ENCODE measurements around the gene PRPS1L1. TPM values are rescaled to one million over a fixed set of nuclear protein-coding genes. Genes with fewer than 3 reads are reported as not detected.

Gene PRPS1L1
- total RNA-seq, 1 donor from 2014 or later = not detected

- DNase-seq (ENCODE audit: extremely low spot score in 2 of 2) = no peak
- peak overlapping the region; percentile 18 for H3K27ac ChIP-seq
- no peaks in the 10 kb centered on the region for H3K9me3 ChIP-seq
- H3K4me3 ChIP-seq = no peak overlapping the region
- intact Hi-C loops (cut with DNase I) = no loop called here
- H3K4me1 ChIP-seq = peaks cover 12% of the 10 kb centered on the region
- no peaks in the 10 kb centered on the region for H3K27me3 ChIP-seq
- TF ChIP-seq POLR2A (IDR thresholded peaks at IDR 0.05) (no peak), POLR2AphosphoS5 (IDR thresholded peaks at IDR 0.05; ENCODE audit: insufficient read depth in 1 of 2, low read depth in 1 of 2) (peak in 1 of 2 donors; percentile 32)
- no peaks in the 10 kb centered on the region for H3K36me3 ChIP-seq
These were observed 40.8 kb downstream of the PRPS1L1 start for GRCh38 chr7:17986851-17987250.

GRCh38 chr7:17985473-17986239 lies 42.0 kb downstream of the PRPS1L1 start:
- Histone ChIP-seq H3K9me3 (no peaks in the 10 kb centered on the region), H3K4me1 (peaks cover 12% of the 10 kb centered on the region), H3K27me3 (no peaks in the 10 kb centered on the region), H3K4me3 (no peak overlapping the region), H3K36me3 (no peaks in the 10 kb centered on the region), H3K27ac (peak overlapping the region; percentile 18)
- TF ChIP-seq POLR2A (IDR thresholded peaks at IDR 0.05) (no peak), POLR2AphosphoS5 (IDR thresholded peaks at IDR 0.05; ENCODE audit: insufficient read depth in 1 of 2, low read depth in 1 of 2) (no peak), CTCF (IDR thresholded peaks at IDR 0.05) (no peak)
- no peak for DNase-seq (ENCODE audit: extremely low spot score in 2 of 2)
- intact Hi-C loops (cut with DNase I) = no loop called here

- TF ChIP-seq POLR2A (IDR thresholded peaks at IDR 0.05) = no peak
- no peak for TF ChIP-seq CTCF (IDR thresholded peaks at IDR 0.05)
- no peak for TF ChIP-seq POLR2AphosphoS5 (IDR thresholded peaks at IDR 0.05; ENCODE audit: insufficient read depth in 1 of 2, low read depth in 1 of 2)
- Histone ChIP-seq H3K9me3 (no peaks in the 10 kb centered on the region), H3K4me3 (no peak overlapping the region), H3K27me3 (no peaks in the 10 kb centered on the region), H3K36me3 (no peaks in the 10 kb centered on the region), H3K4me1 (peaks cover 12% of the 10 kb centered on the region), H3K27ac (no peak overlapping the region)
- intact Hi-C loops (cut with DNase I) = no loop called here
- no peak for DNase-seq (ENCODE audit: extremely low spot score in 2 of 2)
These were observed 43.4 kb downstream of the PRPS1L1 start for GRCh38 chr7:17984288-17984687.

GRCh38 chr7:17983221-17984062 lies 44.2 kb downstream of the PRPS1L1 start:
- no peak for DNase-seq (ENCODE audit: extremely low spot score in 2 of 2)
- no peaks in the 10 kb centered on the region for H3K9me3 ChIP-seq
- no peak overlapping the region for H3K27ac ChIP-seq
- H3K36me3 ChIP-seq = no peaks in the 10 kb centered on the region
- H3K4me3 ChIP-seq = no peak overlapping the region
- intact Hi-C loops (cut with DNase I) = no loop called here
- H3K4me1 ChIP-seq = peaks cover 12% of the 10 kb centered on the region
- H3K27me3 ChIP-seq = no peaks in the 10 kb centered on the region
- TF ChIP-seq POLR2A (IDR thresholded peaks at IDR 0.05) = no peak
- peak in 1 of 2 donors; percentile 38 for TF ChIP-seq POLR2AphosphoS5 (IDR thresholded peaks at IDR 0.05; ENCODE audit: insufficient read depth in 1 of 2, low read depth in 1 of 2)

GRCh38 chr7:17976952-17977351 lies 50.7 kb downstream of the PRPS1L1 start:
- DNase-seq (ENCODE audit: extremely low spot score in 2 of 2) = no peak
- Histone ChIP-seq H3K4me1 (no peaks in the 10 kb centered on the region), H3K9me3 (no peaks in the 10 kb centered on the region), H3K36me3 (no peaks in the 10 kb centered on the region), H3K27me3 (no peaks in the 10 kb centered on the region), H3K4me3 (no peak overlapping the region), H3K27ac (no peak overlapping the region)
- intact Hi-C loops (cut with DNase I) = no loop called here
- no peak for TF ChIP-seq POLR2AphosphoS5 (IDR thresholded peaks at IDR 0.05; ENCODE audit: insufficient read depth in 1 of 2, low read depth in 1 of 2)
- no peak for TF ChIP-seq POLR2A (IDR thresholded peaks at IDR 0.05)
- TF ChIP-seq CTCF (IDR thresholded peaks at IDR 0.05) = no peak

Other genes with a start within 250 kb of the PRPS1L1 start
- 67.3 TPM for gene SNX13, start 87.4 kb downstream of the PRPS1L1 start, total RNA-seq

Data from vagina (tissue), 2 donors.